GM18499 (cell line): ENCODE data around the gene SUPT4H1.

ENCODE experiments used
- ATAC-seq: cut with Tn5 transposase; IDR thresholded peaks from one replicate; pipeline ENCODE4 v1.9.1; 2021; ENCODE audit warnings: moderate number of reproducible peaks; ENCODE audit not compliant: insufficient read depth, unreplicated experiment

The SUPT4H1 gene

GRCh38 chr17:58309918-58310259 lies 42.1 kb downstream of the SUPT4H1 start:
- no peak for ATAC-seq

GRCh38 chr17:58308985-58309917 lies 42.8 kb downstream of the SUPT4H1 start:
- no peak for ATAC-seq

DNA sequence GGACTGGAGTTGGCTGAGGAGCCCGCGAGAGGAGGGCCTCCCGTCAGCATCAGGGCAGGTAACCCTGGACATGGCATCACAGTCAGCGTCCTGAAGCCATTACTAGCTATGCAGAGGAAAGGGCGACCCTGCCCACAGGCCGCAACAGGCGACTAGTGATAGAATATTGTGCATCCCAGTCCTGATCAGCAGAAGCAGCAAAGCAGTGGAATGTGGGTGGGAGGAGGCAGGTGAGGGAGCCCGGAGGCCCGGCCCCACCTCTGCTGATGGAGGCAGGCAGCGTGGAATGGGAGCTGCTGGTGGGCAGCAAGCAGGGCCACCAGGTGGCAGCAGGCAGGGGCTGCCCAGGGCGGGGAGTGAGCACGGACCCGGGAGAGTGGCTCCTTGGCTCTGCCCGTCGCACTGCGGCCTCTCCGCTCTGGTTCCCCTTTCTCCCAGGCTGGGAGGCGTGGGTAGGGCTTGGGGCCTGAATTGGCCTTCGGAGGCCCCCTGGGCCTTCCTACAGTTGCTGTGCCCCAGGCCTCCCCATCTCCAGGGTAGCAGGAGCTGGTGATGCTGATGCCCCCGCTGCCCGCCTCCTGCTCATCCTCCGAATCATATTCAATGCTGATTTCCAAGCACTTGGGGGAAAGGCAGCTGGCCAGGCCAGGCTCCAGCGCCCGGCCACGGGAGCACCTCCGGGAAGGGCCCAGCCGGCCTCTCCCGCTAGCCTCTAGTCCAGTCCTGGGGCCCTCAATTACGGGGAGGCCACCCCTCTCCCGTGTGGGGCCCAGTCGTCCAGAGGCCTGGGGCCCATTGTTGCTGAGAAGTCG lies 43.6 kb downstream of the SUPT4H1 start:
- ATAC-seq: no peak

GRCh38 chr17:58307468-58308172 lies 44.4 kb downstream of the SUPT4H1 start:
- no peak for ATAC-seq

- no peak for ATAC-seq
These were observed 45.7 kb downstream of the SUPT4H1 start for GRCh38 chr17:58306131-58306951.

GRCh38 chr17:58305626-58306025 lies 46.4 kb downstream of the SUPT4H1 start:
- ATAC-seq: no peak

GRCh38 chr17:58304750-58305486 lies 47.1 kb downstream of the SUPT4H1 start:
- no peak for ATAC-seq

- no peak for ATAC-seq
These were observed 47.8 kb downstream of the SUPT4H1 start for GRCh38 chr17:58303971-58304749.

GRCh38 chr17:58302919-58303585 lies 48.9 kb downstream of the SUPT4H1 start:
- ATAC-seq: no peak

GRCh38 chr17:58302171-58302918 lies 49.7 kb downstream of the SUPT4H1 start:
- no peak for ATAC-seq

GRCh38 chr17:58301504-58302150 lies 50.4 kb downstream of the SUPT4H1 start:
- no peak for ATAC-seq

- no peak for ATAC-seq
These were observed 51.7 kb downstream of the SUPT4H1 start for GRCh38 chr17:58300336-58300735.
